Suppressor macrophage treated with lipopolysaccharide for 4 hours (primary cell): Measurements from ENCODE around the gene GALNT18.

Experiments
- DNase-seq: peaks from one replicate; pipeline ENCODE4 v3.0.0-alpha.2; 2020

The GALNT18 gene

GRCh38 chr11:11491589-11491988 lies 130.2 kb downstream of the GALNT18 start:
- DNase-seq, result no peak

- no peak for DNase-seq
These were observed 130.8 kb downstream of the GALNT18 start for GRCh38 chr11:11491014-11491413.

GRCh38 chr11:11486423-11486822 lies 135.4 kb downstream of the GALNT18 start:
- DNase-seq, result no peak

- DNase-seq, result no peak
These were observed 135.8 kb downstream of the GALNT18 start for GRCh38 chr11:11486002-11486401.

- no peak for DNase-seq
These were observed 138.2 kb downstream of the GALNT18 start for GRCh38 chr11:11483627-11484026.

GRCh38 chr11:11482730-11483129 lies 139.1 kb downstream of the GALNT18 start:
- no peak for DNase-seq

GRCh38 chr11:11481371-11481770 lies 140.4 kb downstream of the GALNT18 start:
- DNase-seq, result no peak

GRCh38 chr11:11480971-11481370 lies 140.8 kb downstream of the GALNT18 start:
- no peak for DNase-seq

GRCh38 chr11:11478687-11479086 lies 143.1 kb downstream of the GALNT18 start:
- DNase-seq, result no peak

GRCh38 chr11:11477695-11478420 lies 143.9 kb downstream of the GALNT18 start:
- no peak for DNase-seq

GRCh38 chr11:11476971-11477645 lies 144.7 kb downstream of the GALNT18 start:
- no peak for DNase-seq

GRCh38 chr11:11476499-11476898 lies 145.3 kb downstream of the GALNT18 start:
- no peak for DNase-seq

- no peak for DNase-seq
These were observed 149.7 kb downstream of the GALNT18 start for GRCh38 chr11:11472106-11472505.

- DNase-seq, result no peak
These were observed 150.6 kb downstream of the GALNT18 start for GRCh38 chr11:11471201-11471600.

GRCh38 chr11:11468954-11469353 lies 152.9 kb downstream of the GALNT18 start:
- no peak for DNase-seq

- DNase-seq, result no peak
These were observed 154.5 kb downstream of the GALNT18 start for GRCh38 chr11:11467312-11467711.

- no peak for DNase-seq
These were observed 157.2 kb downstream of the GALNT18 start for GRCh38 chr11:11464555-11464954.

- no peak for DNase-seq
These were observed 158.4 kb downstream of the GALNT18 start for GRCh38 chr11:11463405-11463804.

GRCh38 chr11:11461473-11461872 lies 160.3 kb downstream of the GALNT18 start:
- no peak for DNase-seq

- no peak for DNase-seq
These were observed 162.2 kb downstream of the GALNT18 start for GRCh38 chr11:11459578-11459977.

GRCh38 chr11:11458485-11458884 lies 163.3 kb downstream of the GALNT18 start:
- no peak for DNase-seq

GRCh38 chr11:11458001-11458400 lies 163.8 kb downstream of the GALNT18 start:
- no peak for DNase-seq

- DNase-seq, result no peak
These were observed 164.9 kb downstream of the GALNT18 start for GRCh38 chr11:11456866-11457265.

GRCh38 chr11:11454671-11455223 lies 167.1 kb downstream of the GALNT18 start:
- no peak for DNase-seq
